K562 (cell line): ENCODE results near the gene TXNDC15. TPM values are rescaled to one million over a fixed set of nuclear protein-coding genes. Genes with fewer than 3 reads are reported as not detected.

ENCODE experiments used
- ATAC-seq: fragments of 200-7000 bp; cut with Tn5 transposase; 3 replicates; pipeline ENCODE4 v1.9.1; 2020; ENCODE audit warnings: moderate library complexity
- Bru-seq: library from RNA; stranded (reverse); fragments of 400-500 nt; gene quantifications from one replicate; lab custom pipeline; 2021; lab: Mats Ljungman, UMichigan
- BruChase-seq, 2 experiments: library from RNA; stranded (reverse); fragments of 400-500 nt; gene quantifications; one replicate each; lab custom pipeline; 2021; lab: Mats Ljungman, UMichigan
- BruUV-seq: library from RNA; stranded (reverse); fragments of 400-500 nt; replicated peaks from 2 replicates; lab custom pipeline; 2021; lab: Mats Ljungman, UMichigan
- CTCF ChIA-PET: fragments of 300-600 bp; formaldehyde crosslinking; extraction: SDS; loops from one replicate; lab custom pipeline; 2021; ENCODE audit warnings: low intra/inter-chr PET ratio; lab: Yijun Ruan, JAX
- POLR2A ChIA-PET: fragments of 300-600, 350-650 bp; sonication (Branson Sonifier 250); formaldehyde crosslinking; extraction: SDS; loops from one replicate; lab custom pipeline; 2021; ENCODE audit warnings: antibody characterized with exemption, inconsistent platforms; lab: Yijun Ruan, JAX
- DNase-seq, 4 experiments: peaks; one replicate each; pipeline versions ENCODE4 v3.0.0 to v3.0.0-alpha.2; 2011 to 2018; ENCODE audit warnings: low spot score in 3 of 4, mixed read lengths in 3 of 4; ENCODE audit errors: extremely low read depth in 1 of 4
- FAIRE-seq: peaks from 2 replicates; lab custom pipeline; 2011; peaks lifted over from hg19 to GRCh38; lab: Jason Lieb, UNC
- H2AFZ ChIP-seq: 2 replicates; pipeline ENCODE4 v1.6.0; 2011; ENCODE audit warnings: low read depth, low read length, control low read depth, inconsistent platforms
- H3K27ac ChIP-seq: fragments of 200-600 bp; 3 replicates; pipeline ENCODE4 v1.8.0; 2011; ENCODE audit warnings: low read depth, mild to moderate bottlenecking, control low read depth, inconsistent platforms, low read length, moderate library complexity, mixed read lengths; ENCODE audit errors: extremely low read depth
- H3K27me3 ChIP-seq, 2 experiments: fragments of 300-600 bp in 1 of 2; 2 replicates in 1 of 2; 3 replicates in 1 of 2; pipeline versions ENCODE4 v1.6.0 to v1.8.0; 2011; ENCODE audit warnings: inconsistent platforms in 2 of 2, low read length in 2 of 2, mild to moderate bottlenecking in 1 of 2, mixed read lengths in 1 of 2, moderate library complexity in 1 of 2; ENCODE audit not compliant: control insufficient read depth in 2 of 2, insufficient read depth in 2 of 2
- H3K36me3 ChIP-seq: fragments of 300-600 bp; 3 replicates; pipeline ENCODE4 v1.8.0; 2011; ENCODE audit warnings: mild to moderate bottlenecking, low read length, inconsistent platforms; ENCODE audit not compliant: control insufficient read depth, insufficient read depth
- H3K4me1 ChIP-seq, 2 experiments: fragments of 200-600 bp in 1 of 2; replicated peaks in 1 of 2; 2 replicates in 1 of 2; 3 replicates in 1 of 2; pipeline versions ENCODE4 v1.5.1 to v1.8.0; 2011; ENCODE audit warnings: inconsistent platforms in 2 of 2, low read length in 2 of 2, mild to moderate bottlenecking in 1 of 2, mixed read lengths in 1 of 2, moderate library complexity in 1 of 2; ENCODE audit not compliant: control insufficient read depth in 2 of 2, insufficient read depth in 2 of 2
- H3K4me2 ChIP-seq: 2 replicates; pipeline ENCODE4 v1.6.1; 2011; ENCODE audit warnings: low read length, control low read depth, inconsistent platforms, mixed read lengths; ENCODE audit not compliant: insufficient read depth
- H3K4me3 ChIP-seq: fragments of 200-600 bp; sonication (generic), shearing (Covaris generic); 2 replicates; pipeline ENCODE4 v1.5.1; 2016; ENCODE audit warnings: control low read depth, inconsistent platforms
- H3K79me2 ChIP-seq: fragments of 200-600 bp; 3 replicates; pipeline ENCODE4 v1.8.0; 2011; ENCODE audit warnings: low read length, inconsistent platforms; ENCODE audit not compliant: control insufficient read depth, insufficient read depth
- H3K9ac ChIP-seq, 2 experiments: 2 replicates each; pipeline versions ENCODE4 v1.6.0 to v1.6.1; 2011; ENCODE audit warnings: low read depth in 2 of 2, low read length in 2 of 2, control low read depth in 1 of 2, inconsistent platforms in 1 of 2, mild to moderate bottlenecking in 1 of 2, mixed read lengths in 1 of 2; ENCODE audit not compliant: insufficient read depth in 1 of 2
- H3K9me1 ChIP-seq: one replicate; pipeline ENCODE4 v1.6.0; 2011; ENCODE audit warnings: inconsistent platforms, mild to moderate bottlenecking, low read length, moderate library complexity; ENCODE audit not compliant: control insufficient read depth, insufficient read depth
- H3K9me3 ChIP-seq: replicated peaks from 2 replicates; pipeline ENCODE4 v1.5.1; 2011; ENCODE audit warnings: low read depth, low read length, inconsistent platforms; ENCODE audit not compliant: control insufficient read depth, insufficient read depth
- H4K20me1 ChIP-seq: replicated peaks from 2 replicates; pipeline ENCODE4 v1.6.1; 2011; ENCODE audit warnings: low read length, inconsistent platforms, mixed read lengths; ENCODE audit not compliant: control insufficient read depth, insufficient read depth
- BHLHE40 ChIP-seq: IDR thresholded peaks from 2 replicates; pipeline ENCODE4 v1.6.1; 2011; ENCODE audit warnings: low read length, improper control_type of control experiment
- CTCFL ChIP-seq: IDR thresholded peaks from 2 replicates; pipeline ENCODE4 v1.6.1; 2011; ENCODE audit warnings: borderline replicate concordance, low read depth, mild to moderate bottlenecking, moderate library complexity, low read length; ENCODE audit not compliant: insufficient read depth, poor library complexity, severe bottlenecking
- HES1 ChIP-seq: fragments of 450-650 bp; IDR thresholded peaks from 2 replicates; pipeline ENCODE4 v1.6.1; 2016; ENCODE audit warnings: low read depth, mild to moderate bottlenecking, moderate library complexity
- KHSRP ChIP-seq: fragments of 450-650 bp; IDR thresholded peaks from 2 replicates; pipeline ENCODE4 v1.6.1; 2017
- KLF1 ChIP-seq: fragments of 450-650 bp; IDR thresholded peaks from 2 replicates; pipeline ENCODE4 v1.6.1; 2016; ENCODE audit warnings: missing genetic modification characterization, missing compliant biosample characterization
- NRF1 ChIP-seq, 2 experiments: fragments of 450-650 bp; IDR thresholded peaks in 1 of 2; conservative IDR thresholded peaks in 1 of 2; 2 replicates each; pipeline ENCODE4 v1.6.1; 2014; ENCODE audit warnings: mild to moderate bottlenecking in 2 of 2
- PREB ChIP-seq: sonication (generic); formaldehyde crosslinking; IDR thresholded peaks from 2 replicates; pipeline ENCODE4 v1.8.1; 2023; ENCODE audit warnings: mild to moderate bottlenecking, missing genetic modification reagents
- RFX7 ChIP-seq: fragments of 250-450 bp; sonication (Bioruptor Pico); IDR thresholded peaks from 2 replicates; pipeline ENCODE4 v1.5.1; 2021; ENCODE audit warnings: mild to moderate bottlenecking
- TAF7 ChIP-seq: fragments of 450-650 bp; IDR thresholded peaks from 2 replicates; pipeline ENCODE4 v1.6.1; 2016; ENCODE audit warnings: missing genetic modification characterization, missing compliant biosample characterization
- TOE1 ChIP-seq, 2 experiments: fragments of 450-650 bp in 1 of 2; sonication (generic) in 1 of 2; formaldehyde crosslinking in 1 of 2; IDR thresholded peaks; 2 replicates each; pipeline versions ENCODE4 v1.7.1 to v1.8.0; 2016 to 2022; ENCODE audit warnings: borderline replicate concordance in 2 of 2, mild to moderate bottlenecking in 2 of 2, antibody characterized with exemption in 1 of 2, inconsistent platforms in 1 of 2, low read depth in 1 of 2, missing genetic modification reagents in 1 of 2, moderate library complexity in 1 of 2
- ZNF41 ChIP-seq: fragments of 250-450 bp; sonication (Bioruptor Pico); conservative IDR thresholded peaks from 2 replicates; pipeline ENCODE4 v1.4.0; 2020; ENCODE audit warnings: mild to moderate bottlenecking
- WGBS: fragments of 100-300 bp; shearing (Covaris generic); methylation state at CpG from one replicate; pipeline ENCODE4 v1.1.6; 2016; ENCODE audit warnings: low coverage, mixed read lengths; ENCODE audit not compliant: insufficient coverage; ENCODE audit errors: missing lambda C conversion rate; 5-methylcytosine and 5-hydroxymethylcytosine counted together
- in situ Hi-C: fragments of 300-500 bp; cut with MboI; formaldehyde crosslinking; loops from 4 replicates; pipeline ENCODE4 v1.15.0; 2018; ENCODE audit warnings: inconsistent platforms, mixed read lengths
- intact Hi-C: fragments of 100-400 bp; cut with micrococcal nuclease; formaldehyde crosslinking; loops from 2 replicates; pipeline ENCODE4 v1.14.2; 2022
- long read RNA-seq, 3 experiments: library from polyadenylated mRNA in 2 of 3; library from RNA in 1 of 3; unstranded in 2 of 3; stranded (forward) in 1 of 3; transcript quantifications; one replicate each; pipeline ENCODE4 v2.0.0, GENCODE V29; 2019 to 2022
- polyA minus RNA-seq, 3 experiments: library from RNA; depleted of rRNA, polyadenylated mRNA; stranded (reverse); fragments of >200 nt; gene quantifications; 2 replicates each; pipeline ENCODE4 v1.2.3, GENCODE V29; 2011
- polyA plus RNA-seq, 8 experiments: library from polyadenylated mRNA; depleted of rRNA in 4 of 8; stranded (reverse) in 5 of 8; unstranded in 3 of 8; fragments of >200 nt; fragmentation: Nextera tagmentation in 2 of 8; fragmentation: Illumina TruSeq in 1 of 8; extraction: Ambion mirVana in 2 of 8; extraction: Trizol in 1 of 8; gene quantifications; 2 replicates each; pipeline versions ENCODE4 v1.2.1 to v1.2.3, GENCODE V29; 2011 to 2014; ENCODE audit warnings: inconsistent platforms in 1 of 8, missing spikeins in 1 of 8
- total RNA-seq, 7 experiments: library from RNA; depleted of rRNA in 6 of 7; stranded (reverse); fragments of >200 nt in 6 of 7; fragmentation: Illumina TruSeq in 2 of 7; extraction: Trizol in 2 of 7; gene quantifications; 2 replicates each; pipeline versions ENCODE4 v1.2.1 to v1.2.3, GENCODE V29; 2011 to 2021; ENCODE audit warnings: low replicate concordance in 1 of 7

TXNDC15 gene
- 19.7 and 21.9 TPM in 2 replicates for total RNA-seq (2011; cell fraction: chromatin; rRNA removed; ENCODE audit: low replicate concordance)
- total RNA-seq (2011; cell fraction: nucleolus; rRNA removed): 7.6 and 12.7 TPM in 2 replicates
- total RNA-seq (2011; cell fraction: nucleoplasm; rRNA removed): 15.2 and 20.8 TPM in 2 replicates
- total RNA-seq (2014; rRNA removed) (10.6 and 15.4 TPM in 2 replicates), total RNA-seq (2014; rRNA removed; fragmentation: Illumina TruSeq; extraction: Trizol) (10.3 and 12.8 TPM in 2 replicates), total RNA-seq (2015; rRNA removed; fragmentation: Illumina TruSeq; extraction: Trizol) (14.6 and 14.8 TPM in 2 replicates), total RNA-seq (2021) (8.9 and 11.7 TPM in 2 replicates), polyA plus RNA-seq (2011; rRNA removed) (10.4 and 12.3 TPM in 2 replicates), polyA plus RNA-seq (2014; fragmentation: Illumina TruSeq; extraction: Trizol) (8.6 and 12.6 TPM in 2 replicates), polyA plus RNA-seq (2014; fragmentation: Nextera tagmentation; extraction: Ambion mirVana) (1 to 10 TPM; 3.0 to 3.1 TPM), polyA plus RNA-seq (2014; rRNA removed) (14.7 and 14.9 TPM in 2 replicates), polyA minus RNA-seq (2011; rRNA and poly(A)+ RNA removed) (14.7 and 17.0 TPM in 2 replicates), Bru-seq, nascent RNA (percentile 58 among the genes with signal in this experiment), BruChase-seq, experiment 1, labeled RNA remaining after a 2-hour chase (percentile 68 among the genes with signal in this experiment), BruChase-seq, experiment 2, labeled RNA remaining after a 6-hour chase (percentile 66 among the genes with signal in this experiment)
- 10.4 and 12.4 TPM in 2 replicates for polyA plus RNA-seq (2011; cell fraction: cytosol; rRNA removed)
- 5.8 and 7.2 TPM in 2 replicates for polyA plus RNA-seq (2011; cell fraction: nucleus; rRNA removed)
- polyA plus RNA-seq (2012): 7.1 and 15.0 TPM in 2 replicates
- 6.6 and 8.2 TPM in 2 replicates for polyA minus RNA-seq (2011; cell fraction: cytosol; rRNA and poly(A)+ RNA removed)
- polyA minus RNA-seq (2011; cell fraction: nucleus; rRNA and poly(A)+ RNA removed): 2.3 and 3.6 TPM in 2 replicates
- long read RNA-seq, experiment 1, transcript TXNDC15-201 (5 exons, 3,548 nt): major isoform, 17 of 19 reads
- long read RNA-seq, experiment 1, partial matches to known transcripts: 0 of 19 reads
- long read RNA-seq, experiment 1, other reads (novel, unspliced or antisense): 1 of 19 reads
- long read RNA-seq, experiment 2, partial matches to known transcripts: 4 of 12 reads
- long read RNA-seq, experiment 2, other reads (novel, unspliced or antisense): 7 of 12 reads
- long read RNA-seq, experiment 3, transcript TXNDC15-201 (5 exons, 3,548 nt): major isoform, 5 of 7 reads
- long read RNA-seq, experiment 3, partial matches to known transcripts: 0 of 7 reads
- long read RNA-seq, experiment 3, other reads (novel, unspliced or antisense): 2 of 7 reads

GRCh38 chr5:134873987-134874830 lies at the start of gene TXNDC15:
TXNDC15 (plus strand) TSS chr5:134874371; CDS start chr5:134874428, 57 bp downstream.
- WGBS: 16% methylated on average over 73 of the region's 79 CpGs
- H4K20me1 ChIP-seq: no peaks in the 10 kb centered on the region
- H3K9me1 ChIP-seq: no peaks in the 10 kb centered on the region
- peak within 1 kb of the TSS; percentile 100 for H2AFZ ChIP-seq
- peak; percentile 96 for ATAC-seq
- BruUV-seq: no TSS peak
- intact Hi-C loops (loop anchor here (1.0 kb wide), 1 partner anchor 30 kb away; no protein-coding TSS in a partner anchor), in situ Hi-C loops (no loop called here)
- H3K4me1 ChIP-seq: peaks cover 18 to 20% of the 10 kb centered on the region in 2 experiments; a peak in 4 of 5 replicates
- peak; percentile 35 for FAIRE-seq
- no peaks in the 10 kb centered on the region for H3K27me3 ChIP-seq
- peak within 1 kb of the TSS; percentile 93 for H3K4me2 ChIP-seq
- H3K9ac ChIP-seq: peak within 1 kb of the TSS; percentile 88 to 96
- peaks cover 6% of the 10 kb centered on the region; the same call in 2 of the 3 replicates for H3K79me2 ChIP-seq
- no peaks in the 10 kb centered on the region for H3K36me3 ChIP-seq
- H3K27ac ChIP-seq: peak within 1 kb of the TSS; percentile 89
- peak; percentile 78 to 88 (median 82) for DNase-seq
- peak within 1 kb of the TSS; percentile 62 for H3K4me3 ChIP-seq
- ChIA-PET CTCF (no interaction called here), POLR2A (interaction anchor here (0.8 to 3.9 kb wide), 10 partner anchors 9 to 117 kb away, joined by 3 to 22 read pairs (median 5); partner anchors contain the start of genes C5orf24 and PCBD2)
- no peaks in the 10 kb centered on the region for H3K9me3 ChIP-seq
- TF ChIP-seq KHSRP (no peak), PREB (CRISPR knock-in tag) (no peak), RFX7 (CRISPR knock-in tag) (no peak), CTCFL (no peak), ZNF41 (CRISPR knock-in tag) (no peak), KLF1 (tag) (no peak), HES1 (no peak), TOE1 (IDR thresholded peaks at IDR 0.05; ENCODE audit: borderline replicate concordance) (no peak; the same call in 1 of the 2 replicates), TOE1 (CRISPR knock-in tag; IDR thresholded peaks at IDR 0.05; ENCODE audit: borderline replicate concordance, low read depth) (no peak), TAF7 (tag) (peak; percentile 94), BHLHE40 (no peak), NRF1 (conservative IDR thresholded peaks at IDR 0.05 in 1 of 2, IDR thresholded peaks at IDR 0.05 in 1 of 2) (peak; percentile 61 to 73)
